Lower leg skin (tissue), 4 donors: Measurements from ENCODE around the gene DFFA. TPM values are rescaled to one million over a fixed set of nuclear protein-coding genes. Genes with fewer than 3 reads are reported as not detected.

ENCODE experiments used
- DNase-seq, 2 donors: peaks; one replicate each; pipeline ENCODE4 v3.0.0-alpha.2; 2019; ENCODE audit warnings: low spot score in 2 of 2
- H3K4me3 ChIP-seq: fragments of 200-600 bp; sonication (generic); 2 replicates; pipeline ENCODE4 v1.5.1; 2017; ENCODE audit warnings: mild to moderate bottlenecking, low read depth; ENCODE audit not compliant: poor library complexity, severe bottlenecking
- POLR2A ChIP-seq, 2 donors: fragments of 450-650 bp; IDR thresholded peaks; one replicate each; pipeline ENCODE4 v1.6.1; 2016 to 2017; ENCODE audit warnings: antibody characterized with exemption in 2 of 2, mild to moderate bottlenecking in 1 of 2, moderate library complexity in 1 of 2
- WGBS, 2 donors: methylation state at CpG; one replicate each; pipeline ENCODE4 v1.1.5; 2018; 5-methylcytosine and 5-hydroxymethylcytosine counted together
- intact Hi-C: fragments of 100-400 bp; cut with DNase I; formaldehyde crosslinking; loops from one replicate; pipeline ENCODE4 v1.15.0; 2023; ENCODE audit warnings: low total_unique reads
- total RNA-seq, 4 donors: library from RNA; depleted of rRNA; stranded (reverse); fragments of >200 nt; gene quantifications; one replicate each; pipeline ENCODE4 v1.1.0, GENCODE V29; 2016
- TF ChIP-seq, protein P1 (sequence below), 3 donors: fragments of 450-650 bp; IDR thresholded peaks; one replicate each; pipeline ENCODE4 v1.5.1; 2016; ENCODE audit warnings: antibody characterized with exemption in 3 of 3, mild to moderate bottlenecking in 3 of 3, moderate library complexity in 2 of 3

DFFA gene
- total RNA-seq, 4 donors from 2014 or later = 14.1 to 20.9 (median 18.0) TPM

DNA sequence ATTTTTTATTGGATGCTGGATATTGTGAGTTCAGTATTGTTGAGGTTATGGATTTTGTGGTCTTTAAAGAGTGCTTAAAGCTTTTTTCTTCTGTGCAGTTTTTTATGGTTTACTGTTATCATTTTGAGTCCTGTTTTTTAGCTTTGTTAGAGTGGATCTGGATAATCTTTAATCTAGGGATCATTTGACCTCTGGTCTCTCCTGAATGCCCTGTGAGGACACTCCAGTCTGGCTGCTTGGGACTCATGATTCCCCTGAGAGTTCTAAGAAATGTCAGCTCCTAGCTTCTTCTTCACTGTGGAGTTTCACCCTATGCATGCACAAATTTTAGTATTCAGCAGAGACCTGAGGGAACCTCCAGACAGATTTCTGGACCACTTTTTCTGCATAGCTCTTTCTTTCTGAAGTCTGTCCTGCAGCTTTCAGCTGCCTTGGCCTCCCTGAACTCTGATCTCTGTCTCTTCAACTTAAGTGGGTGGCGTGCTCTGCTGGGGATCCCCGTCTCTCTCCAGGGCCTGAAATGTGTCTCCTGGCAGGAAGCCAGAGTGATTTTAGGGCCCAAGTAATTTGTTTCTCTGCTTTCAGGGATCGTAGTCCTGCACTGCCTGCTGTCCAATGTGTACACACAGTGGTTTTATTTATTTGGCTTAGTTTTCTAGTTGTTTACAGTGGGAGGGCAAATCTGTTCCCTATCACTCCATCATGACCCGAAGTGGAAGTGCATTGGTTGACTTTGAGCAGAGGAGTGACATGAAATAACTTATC, 17.1 kb upstream of the DFFA start:
- no peak for DNase-seq
- no peak overlapping the region for H3K4me3 ChIP-seq
- intact Hi-C loops = loop anchor here (5.0 kb wide), 1 partner anchor 57 kb away; the partner anchor contains the start of gene CENPS
- no peak for TF ChIP-seq POLR2A (IDR thresholded peaks at IDR 0.05)
- TF ChIP-seq, protein P1, sequence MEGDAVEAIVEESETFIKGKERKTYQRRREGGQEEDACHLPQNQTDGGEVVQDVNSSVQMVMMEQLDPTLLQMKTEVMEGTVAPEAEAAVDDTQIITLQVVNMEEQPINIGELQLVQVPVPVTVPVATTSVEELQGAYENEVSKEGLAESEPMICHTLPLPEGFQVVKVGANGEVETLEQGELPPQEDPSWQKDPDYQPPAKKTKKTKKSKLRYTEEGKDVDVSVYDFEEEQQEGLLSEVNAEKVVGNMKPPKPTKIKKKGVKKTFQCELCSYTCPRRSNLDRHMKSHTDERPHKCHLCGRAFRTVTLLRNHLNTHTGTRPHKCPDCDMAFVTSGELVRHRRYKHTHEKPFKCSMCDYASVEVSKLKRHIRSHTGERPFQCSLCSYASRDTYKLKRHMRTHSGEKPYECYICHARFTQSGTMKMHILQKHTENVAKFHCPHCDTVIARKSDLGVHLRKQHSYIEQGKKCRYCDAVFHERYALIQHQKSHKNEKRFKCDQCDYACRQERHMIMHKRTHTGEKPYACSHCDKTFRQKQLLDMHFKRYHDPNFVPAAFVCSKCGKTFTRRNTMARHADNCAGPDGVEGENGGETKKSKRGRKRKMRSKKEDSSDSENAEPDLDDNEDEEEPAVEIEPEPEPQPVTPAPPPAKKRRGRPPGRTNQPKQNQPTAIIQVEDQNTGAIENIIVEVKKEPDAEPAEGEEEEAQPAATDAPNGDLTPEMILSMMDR (IDR thresholded peaks at IDR 0.05) = no peak
- WGBS, 2 donors = 71 to 79% methylated on average over 3 of the region's 4 CpGs

DNA sequence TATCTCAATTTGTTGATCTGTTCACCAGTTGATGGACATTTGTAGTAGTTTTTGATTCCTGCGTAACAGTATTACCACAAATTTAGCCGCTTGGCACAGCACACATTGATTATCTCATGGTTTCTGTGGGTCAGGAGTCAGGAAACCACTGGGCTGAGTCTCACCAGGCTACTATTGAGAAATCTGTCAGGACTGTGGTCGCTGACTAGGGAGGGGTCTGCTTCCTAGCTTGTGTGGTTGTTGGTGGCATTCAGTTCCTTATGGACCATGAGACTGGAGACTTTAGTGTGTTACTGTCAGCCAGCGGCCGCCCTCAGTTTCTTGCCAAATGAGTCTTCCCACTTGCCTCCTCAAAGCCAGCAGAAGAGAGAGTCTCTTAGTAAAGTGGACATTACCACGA, 12.2 kb upstream of the DFFA start:
- no peak overlapping the region for H3K4me3 ChIP-seq
- TF ChIP-seq, protein P1 (IDR thresholded peaks at IDR 0.05) = no peak
- TF ChIP-seq POLR2A (IDR thresholded peaks at IDR 0.05) = no peak
- intact Hi-C loops = no loop called here
- 85 to 92% methylated on average over 6 of the region's 6 CpGs for WGBS, 2 donors
- DNase-seq = no peak

DNA sequence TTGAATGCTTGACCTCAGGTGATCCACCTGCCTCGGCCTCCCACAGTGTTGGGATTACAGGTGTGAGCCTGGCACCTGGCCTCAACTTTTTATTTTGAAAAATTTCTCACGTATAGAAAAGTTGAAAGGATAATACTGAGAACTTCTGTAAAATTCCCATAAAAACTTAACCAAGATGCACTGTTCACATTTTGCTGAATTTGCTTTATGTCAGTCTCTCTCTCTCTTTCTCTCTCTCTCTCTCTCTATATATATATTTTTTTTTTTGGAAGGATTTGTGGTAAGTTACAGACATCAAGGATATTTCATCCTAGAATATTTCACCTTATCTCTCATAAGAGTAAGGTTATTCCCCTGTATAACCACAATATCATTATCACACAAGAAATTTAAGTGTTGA, 8.3 kb upstream of the DFFA start:
- intact Hi-C loops = no loop called here
- TF ChIP-seq, protein P1 (IDR thresholded peaks at IDR 0.05) = no peak
- TF ChIP-seq POLR2A (IDR thresholded peaks at IDR 0.05) = no peak
- no peak overlapping the region for H3K4me3 ChIP-seq
- no peak for DNase-seq
- 81 to 86% methylated on average over 2 of the region's 2 CpGs for WGBS, 2 donors

DNA sequence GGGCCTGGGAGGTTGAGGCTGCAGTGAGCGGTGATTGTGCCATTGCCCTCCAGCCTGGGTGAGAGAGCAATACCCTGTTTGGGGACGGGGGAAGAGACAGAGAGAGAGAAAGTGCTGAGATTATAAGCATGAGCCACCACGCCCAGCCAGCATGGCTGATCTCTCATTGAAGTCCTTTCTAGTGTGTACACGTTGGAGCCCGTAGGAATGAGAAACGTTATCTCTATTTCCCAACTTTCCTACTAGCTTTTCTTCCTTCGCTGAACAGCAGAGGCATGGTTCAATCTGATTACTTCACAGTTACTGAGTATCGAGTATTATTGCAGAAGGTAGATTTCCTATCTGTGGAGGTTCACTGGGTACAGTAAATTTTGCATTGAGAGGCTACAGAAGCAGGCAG, 7.0 kb upstream of the DFFA start:
- intact Hi-C loops = no loop called here
- no peak overlapping the region for H3K4me3 ChIP-seq
- TF ChIP-seq, protein P1 (IDR thresholded peaks at IDR 0.05) = no peak
- TF ChIP-seq POLR2A (IDR thresholded peaks at IDR 0.05) = no peak
- WGBS, 2 donors = 43 to 48% methylated on average over 8 of the region's 8 CpGs
- DNase-seq = no peak

DNA sequence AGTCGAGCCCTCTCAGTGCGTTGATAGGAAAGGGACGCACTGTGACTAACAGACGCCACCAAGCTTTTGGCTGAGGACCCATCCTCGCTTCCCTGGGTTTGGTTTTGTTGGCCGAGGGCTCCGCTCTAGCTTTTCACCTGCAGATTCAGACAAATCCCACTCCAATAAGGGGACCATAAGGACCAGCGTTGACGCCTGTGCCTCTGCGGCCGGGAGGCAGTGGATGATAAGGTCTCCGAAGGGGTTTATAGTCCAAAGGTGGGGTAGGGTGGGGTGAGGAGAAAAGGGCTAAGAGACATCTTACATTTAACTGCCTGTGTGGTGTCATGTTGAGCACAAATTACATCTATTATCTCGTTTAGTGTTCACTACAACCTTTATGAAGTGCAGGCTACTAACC, 3.2 kb upstream of the DFFA start:
- intact Hi-C loops = no loop called here
- H3K4me3 ChIP-seq = peak overlapping the region; percentile 70
- no peak for TF ChIP-seq POLR2A (IDR thresholded peaks at IDR 0.05)
- TF ChIP-seq, protein P1 (IDR thresholded peaks at IDR 0.05) = no peak
- no peak for DNase-seq
- WGBS, 2 donors = 1 to 2% methylated on average over 13 of the region's 13 CpGs
